Trophoblast cell (in vitro differentiated cells and primary cell): ENCODE measurements around the gene PELI2.

Experiments used
- DNase-seq, 2 donors: peaks; one replicate each; pipeline ENCODE4 v3.0.0-alpha.2; 2016
- H2AFZ ChIP-seq: 2 replicates; pipeline ENCODE4 v1.6.1; 2013; ENCODE audit warnings: low read length, moderate library complexity, mild to moderate bottlenecking; ENCODE audit not compliant: insufficient read depth, poor library complexity
- H2AK5ac ChIP-seq: 2 replicates; pipeline ENCODE4 v1.6.1; 2013; ENCODE audit warnings: mild to moderate bottlenecking, low read length
- H2BK120ac ChIP-seq: 2 replicates; pipeline ENCODE4 v1.6.1; 2013; ENCODE audit warnings: low read length, mild to moderate bottlenecking, moderate library complexity; ENCODE audit not compliant: insufficient read depth, poor library complexity
- H2BK12ac ChIP-seq: 2 replicates; pipeline ENCODE4 v1.6.1; 2013; ENCODE audit warnings: mild to moderate bottlenecking, low read length, moderate library complexity
- H2BK5ac ChIP-seq: 2 replicates; pipeline ENCODE4 v1.6.1; 2013; ENCODE audit warnings: low read length, low read depth, moderate library complexity, mild to moderate bottlenecking; ENCODE audit not compliant: poor library complexity
- H3K14ac ChIP-seq: 2 replicates; pipeline ENCODE4 v1.6.1; 2013; ENCODE audit warnings: mild to moderate bottlenecking, low read length
- H3K18ac ChIP-seq: 2 replicates; pipeline ENCODE4 v1.6.1; 2013; ENCODE audit warnings: mild to moderate bottlenecking, low read length
- H3K23ac ChIP-seq: 2 replicates; pipeline ENCODE4 v1.6.1; 2013; ENCODE audit warnings: low read length
- H3K27ac ChIP-seq: 2 replicates; pipeline ENCODE4 v1.5.1; 2013; ENCODE audit warnings: low read depth, mild to moderate bottlenecking, inconsistent platforms, low read length, moderate library complexity
- H3K27me3 ChIP-seq: 2 replicates; pipeline ENCODE4 v1.6.1; 2013; ENCODE audit warnings: inconsistent platforms, mild to moderate bottlenecking, low read length, moderate library complexity; ENCODE audit not compliant: insufficient read depth
- H3K36me3 ChIP-seq, 2 experiments: 1 replicate in 1 of 2; 2 replicates in 1 of 2; pipeline ENCODE4 v1.6.1; 2013; ENCODE audit warnings: low read length in 2 of 2, mild to moderate bottlenecking in 2 of 2, moderate library complexity in 1 of 2; ENCODE audit not compliant: insufficient read depth in 2 of 2, control insufficient read depth in 1 of 2
- H3K4ac ChIP-seq: 2 replicates; pipeline ENCODE4 v1.6.1; 2013; ENCODE audit warnings: low read depth, mild to moderate bottlenecking, low read length, moderate library complexity
- H3K4me1 ChIP-seq, 2 experiments: 1 replicate in 1 of 2; 2 replicates in 1 of 2; pipeline ENCODE4 v1.6.1; 2013; ENCODE audit warnings: low read length in 2 of 2, mild to moderate bottlenecking in 2 of 2, moderate library complexity in 1 of 2; ENCODE audit not compliant: insufficient read depth in 2 of 2, control insufficient read depth in 1 of 2
- H3K4me2 ChIP-seq: 2 replicates; pipeline ENCODE4 v1.6.1; 2013; ENCODE audit warnings: inconsistent platforms, mild to moderate bottlenecking, low read length, moderate library complexity
- H3K4me3 ChIP-seq: 2 replicates; pipeline ENCODE4 v1.5.1; 2013; ENCODE audit warnings: mild to moderate bottlenecking, low read depth, low read length, inconsistent platforms
- H3K79me1 ChIP-seq: one replicate; pipeline ENCODE4 v1.6.1; 2013; ENCODE audit warnings: low read length
- H3K79me2 ChIP-seq: 2 replicates; pipeline ENCODE4 v1.6.1; 2013; ENCODE audit warnings: low read length, mild to moderate bottlenecking; ENCODE audit not compliant: control insufficient read depth, insufficient read depth, poor library complexity
- H3K9ac ChIP-seq: 2 replicates; pipeline ENCODE4 v1.6.1; 2013; ENCODE audit warnings: mild to moderate bottlenecking, low read length
- H3K9me3 ChIP-seq: 2 replicates; pipeline ENCODE4 v1.6.1; 2013; ENCODE audit warnings: low read depth, mild to moderate bottlenecking, control low read depth, inconsistent platforms, low read length; ENCODE audit not compliant: insufficient read depth
- H4K12ac ChIP-seq: 2 replicates; pipeline ENCODE4 v1.6.1; 2013; ENCODE audit warnings: low read depth, mild to moderate bottlenecking, low read length, moderate library complexity
- H4K8ac ChIP-seq: 2 replicates; pipeline ENCODE4 v1.6.1; 2013; ENCODE audit warnings: low read depth, mild to moderate bottlenecking, low read length, moderate library complexity
- H4K91ac ChIP-seq: one replicate; pipeline ENCODE4 v1.6.1; 2013; ENCODE audit warnings: low read depth, mild to moderate bottlenecking, low read length, moderate library complexity
- WGBS: extraction: QIAGEN DNeasy Blood & Tissue Kit; methylation state at CpG from one replicate; pipeline ENCODE4 v1.1.7; 2013; ENCODE audit warnings: missing lambda C conversion rate; ENCODE audit not compliant: insufficient read length, insufficient coverage; ENCODE audit errors: extremely low coverage; 5-methylcytosine and 5-hydroxymethylcytosine counted together

PELI2 gene

GRCh38 chr14:56235388-56235787 lies 117.2 kb downstream of the PELI2 start:
- no peaks in the 10 kb centered on the region for H3K79me2 ChIP-seq
- H4K12ac ChIP-seq = no peak overlapping the region
- H2BK12ac ChIP-seq = no peak overlapping the region
- no peak overlapping the region for H3K14ac ChIP-seq
- no peak overlapping the region for H2BK120ac ChIP-seq
- no peaks in the 10 kb centered on the region for H3K36me3 ChIP-seq
- H2BK5ac ChIP-seq = no peak overlapping the region
- no peak overlapping the region for H2AK5ac ChIP-seq
- no peak overlapping the region for H3K4me3 ChIP-seq
- DNase-seq = no peak
- no peak overlapping the region for H3K23ac ChIP-seq
- H3K4me2 ChIP-seq = no peak overlapping the region
- no peak overlapping the region for H3K9ac ChIP-seq
- H3K18ac ChIP-seq = no peak overlapping the region
- H3K27ac ChIP-seq = no peak overlapping the region
- no peaks in the 10 kb centered on the region for H3K27me3 ChIP-seq
- no peaks in the 10 kb centered on the region for H3K4me1 ChIP-seq
- peaks cover 1% of the 10 kb centered on the region for H3K9me3 ChIP-seq
- H4K91ac ChIP-seq = no peak overlapping the region
- no CpG with 5 or more reads among the region's 4 CpGs for WGBS
- H2AFZ ChIP-seq = no peak overlapping the region
- no peaks in the 10 kb centered on the region for H3K79me1 ChIP-seq
- H3K4ac ChIP-seq = no peak overlapping the region
- no peak overlapping the region for H4K8ac ChIP-seq

- Histone ChIP-seq H2BK12ac (no peak overlapping the region), H2AFZ (no peak overlapping the region), H3K9ac (no peak overlapping the region), H3K4me1 (no peaks in the 10 kb centered on the region), H2BK5ac (no peak overlapping the region), H3K36me3 (no peaks in the 10 kb centered on the region), H3K4me2 (no peak overlapping the region), H2AK5ac (no peak overlapping the region), H3K79me2 (no peaks in the 10 kb centered on the region), H4K12ac (no peak overlapping the region), H3K23ac (no peak overlapping the region), H3K27me3 (no peaks in the 10 kb centered on the region), H4K91ac (no peak overlapping the region), H3K14ac (no peak overlapping the region), H4K8ac (no peak overlapping the region), H3K27ac (no peak overlapping the region), H3K9me3 (peaks cover 1% of the 10 kb centered on the region), H3K79me1 (no peaks in the 10 kb centered on the region), H3K4me3 (no peak overlapping the region), H3K18ac (no peak overlapping the region), H3K4ac (no peak overlapping the region), H2BK120ac (no peak overlapping the region)
- no peak for DNase-seq
- no CpG with 5 or more reads among the region's 2 CpGs for WGBS
Measured at GRCh38 chr14:56237398-56237797, 119.2 kb downstream of the PELI2 start.

DNA sequence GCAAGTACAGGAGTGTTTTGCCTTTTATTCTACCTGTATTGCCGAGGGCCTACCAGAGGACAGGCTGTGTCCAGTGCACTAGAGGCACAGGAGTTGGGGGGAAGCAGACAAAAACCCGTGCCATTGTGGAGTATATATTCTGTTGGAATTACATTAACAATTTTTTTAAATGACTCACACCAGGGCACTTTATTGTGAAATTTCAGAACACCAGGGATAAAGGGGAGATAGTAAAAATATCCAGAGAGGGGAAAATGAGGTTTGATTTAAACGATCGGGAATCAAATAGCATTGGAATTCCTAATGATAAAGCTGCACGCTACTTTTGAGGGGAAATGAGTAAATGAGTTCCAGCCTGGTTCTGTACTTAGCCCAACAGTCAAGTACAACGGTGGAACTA lies 123.2 kb downstream of the PELI2 start:
- no peak overlapping the region for H3K4me2 ChIP-seq
- H3K14ac ChIP-seq = no peak overlapping the region
- WGBS = 100% methylated on average over 2 of the region's 6 CpGs

GRCh38 chr14:56243110-56243509 lies 124.9 kb downstream of the PELI2 start:
- Histone ChIP-seq H3K79me1 (no peaks in the 10 kb centered on the region), H3K79me2 (no peaks in the 10 kb centered on the region), H3K9me3 (peaks cover 1% of the 10 kb centered on the region), H3K9ac (no peak overlapping the region), H3K18ac (no peak overlapping the region), H3K23ac (no peak overlapping the region), H3K27me3 (no peaks in the 10 kb centered on the region), H3K27ac (no peak overlapping the region), H2AK5ac (no peak overlapping the region), H3K4ac (no peak overlapping the region), H3K36me3 (no peaks in the 10 kb centered on the region), H4K8ac (no peak overlapping the region), H3K14ac (no peak overlapping the region), H2AFZ (no peak overlapping the region), H3K4me2 (no peak overlapping the region), H2BK12ac (no peak overlapping the region), H2BK5ac (no peak overlapping the region), H3K4me1 (no peaks in the 10 kb centered on the region), H4K91ac (no peak overlapping the region), H2BK120ac (no peak overlapping the region), H3K4me3 (no peak overlapping the region), H4K12ac (no peak overlapping the region)
- DNase-seq = no peak
- no CpG with 5 or more reads among the region's 2 CpGs for WGBS

More for the DNA sequence above, 123.2 kb downstream of the PELI2 start:
- no peak overlapping the region for H4K91ac ChIP-seq
- no peak overlapping the region for H3K9ac ChIP-seq
- no peak overlapping the region for H3K23ac ChIP-seq
- H3K18ac ChIP-seq = no peak overlapping the region
- DNase-seq = no peak
- H2BK5ac ChIP-seq = no peak overlapping the region
- no peak overlapping the region for H2AFZ ChIP-seq
- no peak overlapping the region for H4K12ac ChIP-seq
- no peaks in the 10 kb centered on the region for H3K79me2 ChIP-seq
- H3K9me3 ChIP-seq = peaks cover 1% of the 10 kb centered on the region
- no peak overlapping the region for H2AK5ac ChIP-seq
- no peak overlapping the region for H3K4me3 ChIP-seq
- H2BK120ac ChIP-seq = no peak overlapping the region
- no peaks in the 10 kb centered on the region for H3K27me3 ChIP-seq
- no peaks in the 10 kb centered on the region for H3K4me1 ChIP-seq
- H3K27ac ChIP-seq = no peak overlapping the region
- no peaks in the 10 kb centered on the region for H3K79me1 ChIP-seq
- no peak overlapping the region for H2BK12ac ChIP-seq
- H3K4ac ChIP-seq = no peak overlapping the region
- no peaks in the 10 kb centered on the region for H3K36me3 ChIP-seq
- H4K8ac ChIP-seq = no peak overlapping the region
